GM18499 (cell line): ENCODE results near the gene BEAN1.
"Not testable (repeated sequence)": the region's sequence is repeated elsewhere in the genome, so short reads cannot be mapped to it uniquely, and the experiment has no call there.

Source experiments
- ATAC-seq: cut with Tn5 transposase; IDR thresholded peaks from one replicate; pipeline ENCODE4 v1.9.1; 2021; ENCODE audit warnings: moderate number of reproducible peaks; ENCODE audit not compliant: insufficient read depth, unreplicated experiment

Gene BEAN1

DNA sequence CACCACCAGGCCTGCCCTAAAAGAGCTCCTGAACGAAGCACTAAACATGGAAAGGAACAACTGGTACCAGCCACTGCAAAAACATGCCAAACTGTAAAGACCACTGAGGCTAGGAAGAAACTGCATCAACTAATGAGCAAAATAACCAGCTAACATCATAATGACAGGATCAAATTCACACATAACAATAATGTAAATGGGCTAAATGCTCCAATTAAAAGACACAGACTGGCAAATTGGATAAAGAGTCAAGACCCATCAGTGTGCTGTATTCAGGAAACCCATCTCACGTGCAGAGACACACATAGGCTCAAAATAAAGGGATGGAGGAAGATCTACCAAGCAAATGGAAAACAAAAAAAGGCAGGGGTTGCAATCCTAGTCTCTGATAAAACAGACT, 70.8 kb downstream of the BEAN1 start:
- ATAC-seq: not testable (repeated sequence)

DNA sequence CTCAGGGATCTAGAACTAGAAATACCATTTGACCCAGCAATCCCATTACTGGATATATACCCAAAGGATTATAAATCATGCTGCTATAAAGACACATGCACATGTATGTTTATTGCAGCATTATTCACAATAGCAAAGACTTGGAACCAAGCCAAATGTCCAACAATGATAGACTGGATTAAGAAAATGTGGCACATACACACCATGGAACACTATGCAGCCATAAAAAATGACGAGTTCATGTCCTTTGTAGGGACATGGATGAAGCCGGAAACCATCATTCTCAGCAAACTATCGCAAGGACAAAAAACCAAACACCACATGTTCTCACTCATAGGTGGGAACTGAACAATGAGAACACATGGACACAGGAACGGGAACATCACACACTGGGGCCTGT, 74.5 kb downstream of the BEAN1 start:
- ATAC-seq: not testable (repeated sequence)

DNA sequence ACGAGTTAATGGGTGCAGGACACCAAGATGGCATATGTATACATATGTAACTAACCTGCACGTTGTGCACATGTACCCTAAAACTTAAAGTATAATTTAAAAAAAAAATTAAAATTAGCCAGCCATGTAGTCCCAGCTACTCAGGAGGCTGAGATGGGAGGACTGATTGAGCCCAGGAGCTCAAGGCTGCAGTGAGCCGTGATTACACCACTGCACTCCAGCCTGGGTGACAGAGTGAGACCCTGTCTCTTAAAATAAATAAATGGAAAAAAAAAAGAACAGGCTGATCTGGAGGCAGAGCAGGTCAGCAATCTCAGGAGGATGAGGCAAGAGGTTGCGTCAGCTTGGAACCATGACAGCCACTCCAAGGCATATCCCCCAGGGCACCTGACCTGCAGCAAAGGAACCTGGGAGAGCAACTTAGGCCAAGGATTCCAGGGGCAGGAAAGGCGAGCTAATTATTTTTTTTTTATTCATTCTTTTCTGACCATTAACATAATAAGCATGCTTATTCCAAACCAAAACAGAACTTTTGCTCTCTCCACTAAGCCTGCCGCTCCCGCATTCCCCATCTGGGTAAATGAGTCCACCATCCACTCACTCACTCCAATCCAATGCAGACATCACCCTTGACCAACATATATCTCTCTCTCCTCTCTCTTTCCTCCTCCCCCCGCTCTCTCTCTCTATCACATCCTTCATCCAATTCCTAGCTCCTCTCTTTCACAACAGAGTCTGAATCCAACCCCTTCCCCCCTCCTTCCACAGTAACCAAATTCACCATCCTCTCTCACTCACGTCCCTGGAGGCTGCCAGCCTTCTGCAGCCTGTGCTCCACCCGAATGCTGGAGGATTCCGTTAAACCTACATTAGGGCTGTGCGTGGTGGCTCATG, 75.2 kb downstream of the BEAN1 start:
- no peak for ATAC-seq

DNA sequence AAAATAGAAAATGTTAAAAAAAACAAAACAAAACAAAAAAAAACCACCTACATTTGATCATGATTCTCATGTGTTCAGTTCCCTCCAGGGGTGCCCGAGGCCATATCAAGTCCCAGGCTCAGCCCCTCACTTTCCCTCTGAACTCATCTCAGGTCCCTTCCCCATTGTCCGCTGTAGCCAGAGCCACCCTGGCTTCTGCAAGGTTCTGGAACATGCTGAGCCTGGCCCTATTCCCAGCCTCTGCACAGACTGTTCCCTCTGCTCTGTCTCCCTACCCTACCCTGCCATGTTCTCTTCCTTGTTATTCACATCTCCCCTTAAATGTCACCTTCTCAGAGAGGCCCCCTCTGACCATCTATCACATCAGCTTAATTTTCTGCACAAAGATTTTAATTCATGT, 75.9 kb downstream of the BEAN1 start:
- ATAC-seq: no peak

DNA sequence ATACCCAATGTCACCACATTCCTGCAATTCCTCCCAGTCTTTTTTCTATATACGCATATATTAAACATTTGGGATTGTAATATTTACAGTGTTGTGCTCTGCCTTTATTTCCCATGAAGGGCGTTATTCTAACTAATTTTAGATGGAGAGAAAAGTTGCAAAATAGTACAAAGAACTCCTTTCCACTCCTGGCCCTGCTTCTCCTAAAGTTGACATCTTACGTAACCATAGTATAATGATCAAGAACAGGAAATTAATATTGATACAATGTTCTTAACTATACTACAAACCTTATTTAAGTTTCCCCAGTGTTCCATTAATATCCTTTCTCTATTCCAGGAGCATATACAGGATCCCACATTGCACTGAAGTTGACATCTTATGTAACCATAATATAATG, 76.5 kb downstream of the BEAN1 start:
- no peak for ATAC-seq

DNA sequence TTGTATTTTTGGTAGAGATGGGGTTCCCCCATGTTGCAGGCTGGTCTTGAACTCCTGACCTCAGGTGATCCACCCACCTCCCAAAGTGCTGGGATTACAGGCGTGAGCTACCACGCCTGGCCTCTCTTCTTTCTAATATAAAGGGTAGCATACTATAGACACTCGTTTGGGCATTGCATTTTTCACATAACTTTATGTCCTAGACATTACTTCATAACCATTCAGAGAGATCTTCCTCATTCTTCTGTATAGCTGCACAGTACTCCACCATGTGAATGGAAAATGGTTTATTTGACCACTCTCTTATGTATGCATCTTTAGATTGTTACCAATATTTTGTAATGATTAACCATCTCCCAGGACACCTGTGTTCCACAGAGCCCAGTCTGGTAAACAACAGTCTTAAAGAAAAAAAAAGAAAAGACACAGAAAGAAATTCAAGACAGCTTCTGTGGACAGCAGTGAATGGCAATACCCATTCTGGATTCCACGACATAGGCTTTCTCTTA, 80.7 kb downstream of the BEAN1 start:
- ATAC-seq: no peak

DNA sequence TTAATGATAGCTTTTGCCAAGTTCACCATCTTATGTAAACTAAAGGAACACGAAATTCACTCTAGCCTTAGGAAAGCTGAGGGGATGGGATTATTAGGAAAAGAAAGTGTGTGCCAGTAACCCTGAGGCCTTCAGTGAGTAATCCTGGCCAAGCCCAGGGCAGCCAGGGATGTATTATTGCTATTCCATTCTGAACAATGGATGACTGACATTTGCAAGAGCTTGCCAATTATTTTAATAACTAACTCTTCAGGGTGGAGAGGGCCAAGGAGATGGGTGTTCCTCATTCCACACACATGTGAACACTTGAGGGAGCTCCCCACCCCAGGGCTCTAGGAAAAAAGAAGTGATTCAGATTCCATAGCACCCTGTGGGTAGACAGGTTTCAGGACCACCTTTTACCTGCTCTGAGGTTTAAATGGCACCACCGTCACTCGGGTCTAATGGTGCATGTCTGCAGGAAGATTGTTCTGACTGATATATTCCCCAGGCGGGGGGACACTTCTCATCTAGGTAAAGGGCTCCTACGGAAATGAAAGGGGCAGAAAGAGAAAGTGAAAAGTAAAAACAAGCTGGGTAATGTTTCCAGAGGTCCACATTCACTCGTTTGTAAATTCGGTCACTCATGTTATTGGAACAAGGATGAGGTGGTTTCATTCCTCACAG, 81.3 kb downstream of the BEAN1 start:
- no peak for ATAC-seq

DNA sequence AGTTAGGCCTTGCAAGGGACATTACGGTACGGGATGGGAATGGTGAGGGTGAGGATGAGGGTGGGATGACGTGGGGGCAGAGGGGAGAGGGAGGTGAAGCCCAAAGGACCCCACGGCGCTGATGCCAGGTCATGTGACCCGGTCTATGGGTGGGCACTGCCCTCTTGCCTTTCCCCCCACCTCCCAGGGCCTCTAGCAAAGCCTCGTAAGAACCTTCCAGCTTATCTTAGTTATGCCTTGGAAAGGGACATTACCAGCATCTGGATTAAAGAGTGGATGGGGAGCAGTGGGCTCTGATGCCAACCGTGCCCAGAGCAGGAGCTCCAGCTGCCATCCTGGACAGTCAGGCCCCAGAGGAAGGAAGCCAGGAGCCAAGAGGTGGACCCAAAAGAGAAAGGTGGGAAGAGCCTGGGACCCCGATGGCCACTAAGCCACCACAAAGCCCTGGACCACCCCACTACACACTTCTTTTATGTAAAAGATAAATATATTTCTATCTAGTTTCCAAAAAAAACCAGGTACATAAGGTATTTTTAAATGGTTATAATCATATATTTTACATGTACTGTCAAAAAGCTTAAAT, 81.9 kb downstream of the BEAN1 start:
- ATAC-seq: no peak

DNA sequence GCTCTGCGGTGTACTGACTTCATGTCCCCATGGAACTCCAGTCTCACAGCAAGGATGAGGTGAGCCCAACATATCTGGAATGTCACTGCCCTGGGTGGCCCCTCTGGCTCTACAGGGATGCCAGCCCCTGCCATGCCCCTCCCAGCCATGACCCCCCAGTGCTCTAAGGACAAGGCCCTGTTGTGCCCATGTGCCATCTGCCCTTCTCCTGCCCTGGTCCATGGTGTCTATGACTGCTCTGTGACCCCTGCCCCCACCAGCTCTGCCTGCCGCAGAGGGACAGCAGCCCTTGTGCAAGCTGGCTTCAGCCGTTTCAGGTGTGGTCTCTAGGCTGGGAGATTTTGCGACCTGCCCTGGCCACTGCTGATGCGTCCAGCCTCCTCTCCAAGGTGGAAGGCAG, 82.5 kb downstream of the BEAN1 start:
- ATAC-seq: no peak

DNA sequence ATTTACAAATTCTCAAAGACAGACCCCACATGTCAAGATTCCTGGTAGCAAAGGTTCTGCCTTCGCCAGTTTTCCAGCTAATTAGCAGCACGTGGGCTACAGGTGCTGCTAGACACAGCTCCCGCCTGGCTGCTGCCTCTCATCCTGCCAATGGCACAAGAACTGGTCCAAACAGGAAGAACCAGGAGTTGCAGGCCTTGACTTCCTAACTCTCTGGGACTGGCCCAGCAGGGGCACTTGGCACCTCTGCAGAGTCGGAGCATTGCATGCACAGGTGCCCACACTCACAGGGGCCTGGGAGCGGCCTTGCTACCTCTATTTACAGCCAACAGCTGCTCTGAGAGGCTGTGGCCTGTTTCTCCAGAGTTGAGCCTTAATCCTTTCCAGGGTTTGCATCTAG, 83.2 kb downstream of the BEAN1 start:
- no peak for ATAC-seq

DNA sequence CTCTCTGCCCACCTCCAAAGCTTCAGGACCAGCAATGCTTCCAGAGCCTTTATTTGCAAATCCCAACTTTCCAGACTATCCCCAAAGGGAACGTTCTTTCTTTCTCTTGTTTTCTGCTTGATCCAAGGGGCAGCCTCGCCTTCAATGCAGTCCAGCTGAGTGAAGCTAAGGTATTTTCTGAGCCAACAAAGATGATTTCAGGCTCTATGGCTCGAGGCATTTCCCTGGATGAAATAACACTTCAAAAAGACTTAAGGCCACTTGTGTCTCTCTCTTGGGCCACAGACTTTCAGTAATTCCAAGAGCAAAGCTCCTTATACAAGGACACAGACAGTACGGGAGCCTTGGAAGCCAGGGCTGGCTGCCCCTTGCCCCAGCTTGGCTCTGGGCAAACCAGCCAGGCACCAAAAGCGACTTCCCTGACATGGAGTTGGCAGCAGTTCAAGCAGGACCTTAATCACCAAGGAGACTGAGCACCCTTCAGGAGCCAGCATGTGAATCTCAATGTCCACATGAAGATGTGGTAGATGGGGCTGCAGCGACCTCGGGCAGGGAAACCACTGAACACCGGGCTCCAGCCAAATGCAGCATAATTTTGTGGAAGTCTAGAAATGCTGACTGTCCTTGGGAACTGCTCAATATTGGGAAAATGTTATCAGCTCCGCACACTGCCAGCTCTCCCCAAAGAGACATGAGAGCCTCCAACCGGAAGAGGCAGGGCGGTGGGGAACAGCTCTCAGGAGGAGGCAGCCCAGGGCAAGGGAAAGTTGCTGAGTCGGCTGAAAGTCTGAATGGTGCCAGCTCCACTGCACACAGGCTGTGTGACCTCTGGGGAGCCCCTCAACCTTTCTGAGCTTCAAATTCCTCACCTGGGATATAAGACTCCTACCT, 83.9 kb downstream of the BEAN1 start:
- no peak for ATAC-seq

DNA sequence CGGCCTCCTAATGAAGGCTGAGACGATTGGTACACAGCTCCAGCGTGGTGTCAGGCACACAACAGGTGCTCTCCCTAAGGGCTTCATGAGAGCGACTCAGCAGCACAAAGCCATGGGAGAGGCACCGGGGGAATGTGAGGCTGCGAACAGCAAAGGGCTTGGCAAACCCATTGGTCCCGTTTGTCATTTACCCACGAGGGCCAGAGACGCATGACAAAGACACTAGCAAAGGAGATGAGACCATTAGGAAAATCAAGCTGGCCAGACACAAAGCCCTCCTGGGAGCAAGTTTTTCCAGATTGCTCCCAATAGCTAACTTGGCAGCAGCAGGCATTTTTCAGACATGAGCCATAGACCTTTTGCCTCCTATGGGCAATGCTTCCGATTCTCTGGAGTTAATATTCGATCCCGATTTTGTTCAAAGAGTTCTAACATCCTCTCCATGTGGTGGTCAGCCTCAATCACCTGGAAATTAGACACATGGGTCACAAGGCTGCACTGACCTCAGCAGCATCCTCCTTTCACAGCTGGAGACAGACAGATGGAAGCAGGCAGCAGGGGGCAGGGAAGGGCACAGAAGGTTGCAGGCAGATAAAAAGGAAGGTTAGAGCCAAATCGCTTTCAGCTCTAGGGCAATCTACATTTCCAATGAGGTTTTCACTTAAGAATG, 84.6 kb downstream of the BEAN1 start:
- ATAC-seq: no peak

DNA sequence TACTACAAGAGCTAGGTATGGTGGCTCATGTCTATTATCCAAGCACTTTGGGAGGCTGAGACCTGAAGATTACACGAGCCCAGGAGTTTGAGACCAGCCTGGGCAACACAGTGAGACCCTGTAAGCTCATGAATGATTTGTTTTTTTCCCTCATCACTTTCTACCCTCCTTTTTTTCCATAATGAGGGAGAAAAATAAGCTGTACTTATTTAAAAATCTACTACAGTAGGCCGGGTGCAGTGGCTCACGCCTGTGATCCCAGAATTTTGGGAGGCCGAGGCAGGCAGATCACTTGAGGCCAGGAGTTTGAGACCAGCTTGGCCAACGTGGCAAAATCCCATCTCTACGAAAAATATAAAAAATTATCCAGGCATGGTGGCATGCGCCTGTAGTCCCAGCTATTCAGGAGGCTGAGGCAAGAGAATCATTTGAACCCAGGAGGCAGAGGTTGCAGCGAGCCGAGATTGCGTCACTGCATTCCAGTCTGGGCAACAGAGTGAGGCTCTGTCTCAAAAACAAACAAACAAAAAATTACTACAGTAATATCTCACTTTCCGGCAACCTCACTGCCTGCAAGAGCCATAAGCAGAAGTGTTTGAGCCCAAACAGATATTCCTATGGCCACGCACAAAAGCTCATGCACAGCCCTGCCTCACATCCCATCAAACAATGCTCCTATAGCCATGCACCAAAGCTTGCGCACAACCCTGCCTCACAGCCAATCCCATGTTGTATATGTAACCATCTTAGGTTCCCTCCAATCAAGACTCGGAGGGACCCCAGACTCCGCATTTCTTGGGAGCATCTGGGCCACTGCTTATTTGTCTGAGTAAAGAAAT, 85.4 kb downstream of the BEAN1 start:
- no peak for ATAC-seq

DNA sequence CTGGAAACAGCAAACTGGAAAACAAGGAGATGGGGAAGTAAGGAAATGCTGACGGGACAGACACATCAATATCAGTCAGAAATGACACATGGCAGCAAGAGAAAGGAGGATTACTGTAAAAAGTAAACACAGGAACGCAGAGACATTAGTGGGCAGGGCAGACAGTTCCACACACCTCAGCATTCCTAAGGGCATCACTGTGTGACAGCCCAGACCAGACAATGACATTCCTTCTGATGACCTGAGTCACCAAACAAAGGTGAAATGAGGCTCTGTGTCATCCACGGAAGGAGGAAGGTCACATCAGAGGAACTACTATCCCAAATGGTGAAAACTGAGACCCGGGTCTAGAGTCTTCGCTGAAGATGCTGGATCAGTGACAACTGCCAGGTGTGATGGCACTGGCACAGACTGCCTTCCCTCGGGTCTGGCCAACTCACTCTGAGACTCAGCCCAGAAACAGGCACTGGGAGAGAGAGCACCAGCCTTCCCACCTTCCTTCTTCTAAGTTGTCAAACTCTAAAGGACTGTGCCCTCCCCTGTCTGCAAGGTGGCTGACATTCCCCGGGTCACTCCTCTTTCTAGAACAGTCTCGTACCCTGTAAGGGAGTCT, 86.1 kb downstream of the BEAN1 start:
- no peak for ATAC-seq

DNA sequence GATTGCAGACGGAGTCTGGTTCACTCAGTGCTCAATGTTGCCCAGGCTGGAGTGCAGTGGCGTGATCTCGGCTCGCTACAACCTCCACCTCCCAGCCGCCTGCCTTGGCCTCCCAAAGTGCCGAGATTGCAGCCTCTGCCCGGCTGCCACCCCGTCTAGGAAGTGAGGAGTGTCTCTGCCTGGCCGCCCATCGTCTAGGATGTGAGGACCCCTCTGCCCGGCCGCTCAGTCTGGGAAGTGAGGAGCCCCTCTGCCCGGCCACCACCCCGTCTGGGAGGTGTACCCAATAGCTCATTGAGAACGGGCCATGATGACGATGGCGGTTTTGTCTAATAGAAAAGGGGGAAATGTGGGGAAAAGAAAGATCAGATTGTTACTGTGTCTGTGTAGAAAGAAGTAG, 87.3 kb downstream of the BEAN1 start:
- ATAC-seq: not testable (repeated sequence)

DNA sequence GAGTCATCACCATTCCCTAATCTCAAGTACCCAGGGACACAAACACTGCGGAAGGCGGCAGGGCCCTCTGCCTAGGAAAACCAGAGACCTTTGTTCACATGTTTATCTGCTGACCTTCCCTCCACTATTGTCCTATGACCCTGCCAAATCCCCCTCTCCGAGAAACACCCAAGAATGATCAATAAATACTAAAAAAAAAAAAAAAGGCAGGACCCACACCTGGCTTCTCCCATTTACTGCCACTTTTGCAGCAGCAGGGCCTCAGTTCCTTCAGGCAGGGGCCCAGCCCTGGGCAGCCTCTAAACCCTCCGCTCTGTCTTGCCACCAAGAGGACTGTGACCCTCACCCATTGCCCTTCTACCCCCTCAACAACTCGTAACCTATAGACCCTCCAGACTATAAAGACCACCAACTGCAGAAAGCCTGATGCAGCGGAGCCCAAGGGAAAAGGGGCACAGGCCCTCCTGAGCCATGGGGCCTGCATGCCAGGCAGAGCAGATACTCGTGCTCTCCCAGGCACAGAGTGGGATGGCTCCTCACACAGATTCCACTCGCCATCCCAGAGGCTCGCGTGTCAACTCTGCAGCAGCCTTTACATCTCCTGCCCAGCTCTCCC, 88.0 kb downstream of the BEAN1 start:
- not testable (repeated sequence) for ATAC-seq

DNA sequence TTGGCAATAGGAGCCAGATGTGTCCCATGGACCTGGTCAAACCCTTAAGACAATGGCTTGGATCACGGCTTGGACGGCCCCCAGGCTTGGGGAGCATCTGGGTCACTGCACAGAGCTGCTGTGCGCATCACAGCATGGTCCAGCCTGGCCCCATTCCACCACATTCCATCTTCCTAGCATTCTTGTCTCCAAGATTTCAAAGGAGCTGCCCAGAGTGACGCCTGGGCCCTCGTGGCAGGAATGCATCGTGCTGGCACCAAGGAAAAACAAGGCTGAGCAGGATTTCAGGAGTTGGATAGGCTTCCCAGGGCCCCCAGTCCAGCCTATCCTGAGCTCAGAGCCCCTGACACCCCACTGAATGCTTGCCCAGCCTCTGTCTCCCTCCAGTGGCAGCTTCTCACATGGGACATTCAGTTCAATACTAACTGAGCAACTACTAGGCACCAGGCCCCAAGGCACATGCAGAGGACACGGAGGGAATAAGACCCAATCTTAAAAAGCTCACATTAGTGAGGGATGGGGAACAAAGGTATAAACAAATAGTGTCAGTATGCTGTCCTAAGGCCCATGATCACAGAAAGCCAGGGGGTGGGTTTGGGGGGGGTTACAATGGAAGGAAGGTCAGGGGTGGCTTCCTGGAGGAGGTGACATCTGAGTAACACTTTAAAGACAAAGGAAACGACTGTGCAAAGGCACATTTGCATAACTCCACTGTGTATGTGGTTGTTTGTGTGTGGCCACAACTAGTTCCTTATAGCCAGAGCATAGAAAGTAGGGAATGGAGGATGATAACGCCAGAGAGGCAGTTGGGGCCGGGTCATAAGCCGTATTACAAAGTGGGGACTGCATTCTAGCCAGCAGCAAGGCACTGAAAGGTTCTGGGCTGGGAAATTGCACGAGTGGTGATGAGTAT, 88.8 kb downstream of the BEAN1 start:
- no peak for ATAC-seq
